Ovary (tissue), 9 donors: ENCODE data around the gene PTPRN2. TPM values are rescaled to one million over a fixed set of nuclear protein-coding genes. Genes with fewer than 3 reads are reported as not detected.
A peak's percentile ranks its signal among the peaks of the same experiment; 100 is the strongest.

Experiments used
- DNase-seq, 5 donors: peaks; one replicate each; pipeline ENCODE4 v3.0.0-alpha.2; 2019 to 2020
- H3K27ac ChIP-seq, 2 donors: fragments of 200-600 bp; one replicate each; pipeline versions ENCODE4 v1.5.1 to v1.8.0; 2019 to 2022
- H3K27me3 ChIP-seq: fragments of 200-600 bp; one replicate; pipeline ENCODE4 v1.8.0; 2022
- H3K36me3 ChIP-seq: fragments of 200-600 bp; sonication (generic); one replicate; pipeline ENCODE4 v1.5.1; 2019
- H3K4me1 ChIP-seq: one replicate; pipeline ENCODE4 v1.8.1; 2013; ENCODE audit warnings: mild to moderate bottlenecking, moderate library complexity; ENCODE audit not compliant: insufficient read depth
- H3K4me3 ChIP-seq: fragments of 200-600 bp; sonication (generic); one replicate; pipeline ENCODE4 v1.5.1; 2017
- H3K9me3 ChIP-seq, 2 donors: fragments of 200-600 bp in 1 of 2; sonication (generic) in 1 of 2; one replicate each; pipeline versions ENCODE4 v1.5.1 to v1.8.1; 2013 to 2019; ENCODE audit warnings: mild to moderate bottlenecking in 1 of 2, moderate library complexity in 1 of 2
- EP300 ChIP-seq: sonication (generic); formaldehyde crosslinking; IDR thresholded peaks from one replicate; pipeline ENCODE4 v1.6.1; 2017; ENCODE audit warnings: antibody characterized with exemption
- POLR2A ChIP-seq: fragments of 450-650 bp; IDR thresholded peaks from one replicate; pipeline ENCODE4 v1.6.1; 2017; ENCODE audit warnings: antibody characterized with exemption, mild to moderate bottlenecking, moderate library complexity
- WGBS, 3 donors: extraction: QIAGEN DNeasy Blood & Tissue Kit in 1 of 3; methylation state at CpG; one replicate each; pipeline versions ENCODE4 v1.1.5 to v1.1.7; 2013 to 2017; 5-methylcytosine and 5-hydroxymethylcytosine counted together
- intact Hi-C, 4 donors: fragments of 100-400 bp; cut with DNase I; formaldehyde crosslinking; loops; one replicate each; pipeline versions ENCODE4 v1.11.0 to v1.15.1; 2022 to 2023
- polyA plus RNA-seq, 2 donors: library from polyadenylated mRNA; stranded (reverse); fragments of 200-250 nt in 1 of 2; fragments of 350-450 nt in 1 of 2; fragmentation: Illumina TruSeq in 1 of 2; extraction: RNeasy Lipid Tissue Mini Kit (QIAGEN cat#74804) in 1 of 2; gene quantifications; one replicate each; pipeline ENCODE4 v1.2.3, GENCODE V29; 2013 to 2014
- total RNA-seq, 7 donors: library from RNA; depleted of rRNA in 2 of 7; stranded (reverse); fragments of >200 nt in 2 of 7; fragmentation: NEBNext Ultra II Directional in 3 of 7; extraction: Animal tissue kit (Norgen Biotek cat#: 25700) in 3 of 7; gene quantifications; one replicate each; pipeline versions ENCODE4 v1.1.0 to v1.2.4, GENCODE V29; 2016 to 2023
- TF ChIP-seq, protein P1 (sequence below), 3 donors: fragments of 450-650 bp in 2 of 3; fragments of 200-600 bp in 1 of 3; IDR thresholded peaks; one replicate each; pipeline versions ENCODE4 v1.5.1 to v1.8.0; 2016 to 2022; ENCODE audit warnings: antibody characterized with exemption in 3 of 3, mild to moderate bottlenecking in 1 of 3
- donor health status: DM: no; HTN: no; CAD: no; lungs with moderate emphysema.
- donor health status: DM: no; HTN: no; CAD: no.
- donor health status: Bipolar disorder and iron deficiency.
- donor health status: DM: yes; HTN: yes; CAD: no.
- donor health status: DM: no; HTN: no; CAD: no.
- donor health status: DM: yes; HTN: yes; CAD: no.

The PTPRN2 gene
- total and polyA plus RNA-seq, 9 donors: 3.5 to 11.1 (median 5.9) TPM

DNA sequence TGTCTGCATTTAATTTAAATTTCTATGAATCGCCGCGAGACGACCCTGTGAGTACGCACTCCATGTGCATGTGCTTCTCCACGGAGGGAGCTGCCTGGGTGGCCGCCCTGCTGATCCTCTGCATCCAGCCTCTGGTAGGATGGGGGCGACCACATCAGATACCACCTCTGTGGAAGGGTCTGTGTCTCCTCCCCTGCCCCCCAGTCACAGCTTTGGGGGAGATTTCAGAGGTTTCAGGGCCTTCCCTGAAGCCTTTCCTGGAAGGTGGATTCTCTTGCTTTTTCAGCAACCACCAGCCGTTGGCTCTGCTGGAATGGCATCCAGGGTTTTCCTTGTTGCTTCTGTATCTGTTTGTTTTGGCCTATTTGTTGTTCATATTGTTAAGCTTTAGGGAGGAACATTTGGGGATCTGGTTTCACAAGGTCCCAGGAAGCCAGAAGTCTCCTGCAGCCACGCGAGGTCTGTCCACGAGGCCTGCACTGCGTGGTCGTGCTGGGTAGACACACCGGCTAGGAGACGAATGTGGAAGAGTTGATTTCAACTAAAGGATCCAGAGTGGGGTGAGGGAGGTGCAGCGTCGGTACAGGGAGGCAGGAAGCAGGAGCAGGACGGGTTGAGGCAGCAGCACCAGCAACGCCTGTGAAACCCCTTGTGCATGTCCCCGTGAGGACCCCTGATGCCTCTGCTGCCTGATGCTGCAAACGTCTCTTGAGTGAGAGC lies 329.1 kb downstream of the PTPRN2 start:
- 85 to 87% (median 85%) methylated on average over 22 of the region's 22 CpGs for WGBS, 3 donors
- H3K36me3 ChIP-seq: no peaks in the 10 kb centered on the region
- no peak for DNase-seq
- no peaks in the 10 kb centered on the region for H3K4me1 ChIP-seq
- H3K27me3 ChIP-seq: no peaks in the 10 kb centered on the region
- H3K4me3 ChIP-seq: no peak overlapping the region
- intact Hi-C loops: no loop called here
- TF ChIP-seq EP300 (no peak), POLR2A (no peak)
- TF ChIP-seq, protein P1, sequence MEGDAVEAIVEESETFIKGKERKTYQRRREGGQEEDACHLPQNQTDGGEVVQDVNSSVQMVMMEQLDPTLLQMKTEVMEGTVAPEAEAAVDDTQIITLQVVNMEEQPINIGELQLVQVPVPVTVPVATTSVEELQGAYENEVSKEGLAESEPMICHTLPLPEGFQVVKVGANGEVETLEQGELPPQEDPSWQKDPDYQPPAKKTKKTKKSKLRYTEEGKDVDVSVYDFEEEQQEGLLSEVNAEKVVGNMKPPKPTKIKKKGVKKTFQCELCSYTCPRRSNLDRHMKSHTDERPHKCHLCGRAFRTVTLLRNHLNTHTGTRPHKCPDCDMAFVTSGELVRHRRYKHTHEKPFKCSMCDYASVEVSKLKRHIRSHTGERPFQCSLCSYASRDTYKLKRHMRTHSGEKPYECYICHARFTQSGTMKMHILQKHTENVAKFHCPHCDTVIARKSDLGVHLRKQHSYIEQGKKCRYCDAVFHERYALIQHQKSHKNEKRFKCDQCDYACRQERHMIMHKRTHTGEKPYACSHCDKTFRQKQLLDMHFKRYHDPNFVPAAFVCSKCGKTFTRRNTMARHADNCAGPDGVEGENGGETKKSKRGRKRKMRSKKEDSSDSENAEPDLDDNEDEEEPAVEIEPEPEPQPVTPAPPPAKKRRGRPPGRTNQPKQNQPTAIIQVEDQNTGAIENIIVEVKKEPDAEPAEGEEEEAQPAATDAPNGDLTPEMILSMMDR (IDR thresholded peaks at IDR 0.05): no peak
- no peaks in the 10 kb centered on the region for H3K9me3 ChIP-seq
- no peak overlapping the region for H3K27ac ChIP-seq

DNA sequence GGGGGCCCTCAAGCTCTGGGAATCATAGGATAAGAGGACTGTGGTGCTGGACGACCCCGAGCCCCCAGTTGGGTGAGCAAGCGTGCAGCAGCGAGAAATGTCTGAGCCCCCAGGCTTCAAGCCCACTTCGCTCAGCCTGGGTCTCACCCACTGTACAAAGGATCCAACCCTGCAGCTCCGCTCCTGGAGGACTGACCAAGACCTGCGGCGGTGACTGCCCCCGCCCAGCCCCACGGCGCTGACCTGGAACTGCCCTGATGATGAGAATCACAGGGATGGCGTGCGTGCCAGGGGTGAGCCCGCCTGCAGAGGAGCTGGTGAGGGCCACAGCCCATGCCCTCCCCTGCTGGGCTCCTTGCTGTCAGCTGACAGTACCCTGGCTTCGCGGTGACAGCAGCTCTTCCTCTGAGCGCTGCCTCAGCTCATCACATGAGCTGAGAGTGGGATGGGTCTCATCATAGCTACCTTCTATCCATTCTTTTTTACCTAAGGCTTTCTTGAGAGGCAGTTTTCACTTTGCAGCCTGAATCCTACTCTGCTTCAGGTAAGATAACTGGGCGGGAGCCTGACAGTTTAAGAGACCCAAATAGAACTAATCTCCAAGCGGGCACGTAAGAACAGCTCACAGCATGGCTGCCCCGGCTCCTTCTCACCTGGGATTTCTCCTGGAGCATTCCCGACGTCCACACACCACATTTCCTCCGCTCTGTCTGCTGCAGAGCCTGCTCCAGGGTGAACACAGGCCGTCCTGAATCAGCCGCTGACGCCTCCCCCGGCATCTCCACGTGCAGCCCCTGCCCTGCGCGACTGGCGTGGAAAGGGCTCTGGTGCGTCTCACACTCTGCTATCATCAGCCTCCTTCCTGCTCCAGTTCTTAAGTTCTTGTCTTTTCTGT lies 329.9 kb downstream of the PTPRN2 start:
- intact Hi-C loops: no loop called here
- Histone ChIP-seq H3K4me3 (no peak overlapping the region), H3K4me1 (no peaks in the 10 kb centered on the region), H3K9me3 (no peaks in the 10 kb centered on the region), H3K27me3 (no peaks in the 10 kb centered on the region), H3K36me3 (no peaks in the 10 kb centered on the region), H3K27ac (no peak overlapping the region)
- no peak for DNase-seq
- TF ChIP-seq EP300 (no peak), POLR2A (no peak)
- TF ChIP-seq, protein P1 (IDR thresholded peaks at IDR 0.05): no peak
- 77 to 89% (median 84%) methylated on average over 33 of the region's 33 CpGs for WGBS, 3 donors

DNA sequence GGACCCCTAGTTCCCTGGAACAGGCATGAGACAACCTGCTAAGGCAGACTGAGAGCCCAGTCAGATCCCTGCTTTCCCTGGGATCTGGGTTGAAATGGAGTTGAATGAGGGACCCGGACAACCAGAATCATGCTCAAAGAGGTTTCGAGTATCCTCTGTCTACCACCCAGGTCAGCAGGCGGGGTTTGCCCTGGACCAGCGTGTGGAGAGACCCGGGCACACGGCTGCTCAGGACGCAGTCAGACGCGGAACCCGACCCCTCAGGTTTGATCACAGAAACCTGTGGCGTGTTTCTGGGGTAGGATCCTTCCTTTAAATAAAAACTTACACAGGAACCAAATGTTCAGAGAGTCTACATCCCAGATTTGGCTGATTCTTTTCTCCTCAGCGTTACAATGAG lies 330.6 kb downstream of the PTPRN2 start:
- TF ChIP-seq EP300 (no peak), POLR2A (no peak)
- TF ChIP-seq, protein P1 (IDR thresholded peaks at IDR 0.05): no peak
- WGBS, 3 donors: 84 to 95% (median 91%) methylated on average over 12 of the region's 12 CpGs
- intact Hi-C loops: no loop called here
- no peak overlapping the region for H3K4me3 ChIP-seq
- H3K9me3 ChIP-seq: no peaks in the 10 kb centered on the region
- H3K27ac ChIP-seq: no peak overlapping the region
- no peaks in the 10 kb centered on the region for H3K27me3 ChIP-seq
- no peaks in the 10 kb centered on the region for H3K36me3 ChIP-seq
- DNase-seq: no peak
- H3K4me1 ChIP-seq: no peaks in the 10 kb centered on the region

DNA sequence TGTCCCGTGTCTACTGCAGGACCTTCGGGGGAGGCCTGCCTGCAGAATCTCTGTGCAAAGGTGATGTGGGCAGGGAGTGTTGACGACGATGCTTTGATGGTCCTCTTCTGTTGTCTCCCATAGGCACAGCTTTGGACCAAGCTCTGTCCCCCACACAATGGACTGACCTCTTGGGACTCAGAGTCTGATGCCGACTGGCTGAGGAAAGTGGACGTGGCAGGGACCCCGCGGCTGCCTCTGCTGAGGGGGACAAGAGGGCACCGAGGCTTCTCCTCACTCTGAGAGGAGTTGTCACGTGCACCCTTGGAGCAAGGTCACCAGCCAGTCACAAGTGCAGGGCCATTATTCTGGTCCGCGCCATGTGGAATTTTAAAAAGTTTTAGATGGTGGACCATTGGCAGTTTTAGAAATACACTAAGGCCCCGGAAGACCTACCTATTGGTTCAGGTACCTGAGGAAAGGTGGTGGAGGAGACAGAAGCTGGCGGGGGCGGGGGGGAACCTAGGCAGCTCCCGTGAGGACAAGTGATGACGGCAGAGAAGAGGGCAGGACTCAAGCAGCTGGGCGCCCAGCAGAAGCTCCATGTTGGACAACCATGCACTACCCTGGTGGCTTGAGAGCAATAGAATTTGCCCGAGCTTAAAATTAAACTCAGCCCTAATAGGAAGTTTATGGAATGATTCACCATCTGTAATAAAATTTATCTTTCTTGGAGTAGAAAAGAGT lies 331.4 kb downstream of the PTPRN2 start:
- Histone ChIP-seq H3K4me1 (no peaks in the 10 kb centered on the region), H3K27me3 (no peaks in the 10 kb centered on the region), H3K36me3 (no peaks in the 10 kb centered on the region), H3K27ac (no peak overlapping the region), H3K4me3 (no peak overlapping the region), H3K9me3 (no peaks in the 10 kb centered on the region)
- intact Hi-C loops: no loop called here
- TF ChIP-seq, protein P1 (IDR thresholded peaks at IDR 0.05): no peak
- TF ChIP-seq POLR2A (no peak), EP300 (no peak)
- DNase-seq: peak in 1 of 5 donors; percentile 8
- 84 to 86% (median 84%) methylated on average over 19 of the region's 19 CpGs for WGBS, 3 donors
